Dedifferentiated amniotic fluid mesenchymal stem cell (primary cell): ENCODE results near the gene PEX14.
"Not testable (repeated sequence)": the region's sequence is repeated elsewhere in the genome, so short reads cannot be mapped to it uniquely, and the experiment has no call there.

Experiments
- DNase-seq: peaks from one replicate; pipeline ENCODE4 v3.0.0-alpha.2; 2016; ENCODE audit errors: extremely low spot score

Gene PEX14

DNA sequence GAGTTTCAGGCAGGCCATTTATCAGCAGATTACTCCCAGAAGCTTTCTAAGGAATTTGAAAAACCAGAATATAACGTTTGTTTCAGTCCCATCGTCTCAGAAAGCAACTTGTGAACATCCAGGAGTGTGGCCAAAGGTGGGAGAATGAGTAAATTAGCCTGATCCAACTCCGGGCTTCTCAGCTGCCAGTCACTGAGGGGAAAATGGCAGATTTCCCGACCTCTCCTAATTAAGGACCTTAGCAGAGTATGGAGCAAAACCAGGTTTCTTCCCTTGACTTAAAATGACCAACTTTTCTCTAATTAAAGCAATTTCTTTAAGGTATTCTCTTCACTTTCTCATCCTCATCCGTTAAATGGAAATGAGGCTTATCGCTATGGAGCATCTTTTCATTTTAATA, 23.9 kb upstream of the PEX14 start:
- DNase-seq = no peak

DNA sequence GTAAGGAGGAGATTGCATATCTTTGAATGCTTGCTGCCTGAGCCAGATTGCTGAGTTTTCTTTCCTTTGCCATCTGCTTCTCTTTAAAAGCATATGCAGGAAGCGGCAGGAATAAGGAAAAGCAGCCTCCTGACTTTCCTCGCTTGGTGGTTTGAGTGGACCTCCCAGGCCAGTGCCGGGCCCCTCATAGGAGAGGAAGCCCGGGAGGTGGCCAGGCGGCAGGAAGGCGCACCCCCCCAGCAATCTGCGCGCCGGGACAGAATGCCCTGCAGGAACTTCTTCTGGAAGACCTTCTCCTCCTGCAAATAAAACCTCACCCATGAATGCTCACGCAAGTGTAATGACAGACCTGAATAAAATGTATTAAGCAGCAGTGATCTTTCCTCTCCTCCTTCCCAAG, 23.5 kb upstream of the PEX14 start:
- peak; percentile 45 for DNase-seq

DNA sequence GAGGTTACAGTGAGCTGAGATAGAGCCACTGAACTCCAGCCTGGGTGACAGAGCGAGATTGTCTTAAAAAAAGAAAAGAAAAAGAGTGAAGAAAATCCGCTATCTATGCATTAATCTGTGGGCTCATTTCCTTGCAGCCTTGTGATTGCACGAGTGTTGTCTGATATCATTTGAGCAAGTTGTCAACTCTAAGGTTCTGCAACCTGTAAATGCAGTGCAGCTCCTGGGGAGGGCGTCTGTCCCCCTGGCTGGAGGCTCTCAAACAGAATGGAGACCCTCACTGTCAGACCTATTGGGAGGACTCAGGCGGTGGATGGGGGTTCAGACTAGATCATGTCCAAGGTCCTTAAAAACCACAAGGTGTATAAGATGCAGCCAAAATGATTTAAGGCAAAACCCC, 18.7 kb upstream of the PEX14 start:
- DNase-seq = no peak

DNA sequence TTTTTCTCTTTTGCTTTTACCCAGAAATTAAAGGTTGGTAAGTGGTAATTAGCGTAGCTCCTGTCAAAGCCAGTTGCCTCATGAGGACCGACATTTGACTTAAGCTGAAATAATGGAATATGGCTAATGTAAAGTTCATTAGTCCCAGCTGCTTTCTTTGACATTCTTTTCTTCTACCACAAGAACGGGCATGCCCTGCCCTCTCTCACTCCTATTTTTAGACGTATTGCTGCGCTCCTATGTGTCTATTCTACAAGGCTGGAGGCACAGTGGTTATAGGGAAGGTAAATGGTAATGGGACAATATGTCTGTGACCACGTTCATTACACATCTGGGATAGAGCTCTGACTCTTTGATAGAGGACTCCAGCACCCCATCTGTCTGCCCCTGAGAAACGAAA, 18.1 kb upstream of the PEX14 start:
- DNase-seq = no peak

DNA sequence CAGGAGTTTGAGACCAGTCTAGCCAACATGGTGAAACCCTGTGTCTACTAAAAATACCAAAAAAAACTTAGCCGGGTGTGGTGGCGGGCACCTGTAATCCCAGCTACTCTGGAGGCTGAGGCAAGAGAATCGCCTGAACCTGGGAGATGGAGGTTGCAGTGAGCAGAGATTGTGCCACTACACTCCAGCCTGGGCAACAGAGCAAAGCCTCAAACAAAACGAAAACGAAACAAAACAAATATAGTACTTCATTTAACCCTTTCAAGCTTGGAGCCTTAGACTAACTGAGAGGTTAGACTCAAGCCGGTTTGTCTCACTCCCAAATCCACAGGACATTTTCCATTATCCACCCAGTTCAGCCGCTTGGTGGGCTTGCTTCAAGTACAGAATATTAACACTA, 17.3 kb upstream of the PEX14 start:
- DNase-seq = not testable (repeated sequence)

DNA sequence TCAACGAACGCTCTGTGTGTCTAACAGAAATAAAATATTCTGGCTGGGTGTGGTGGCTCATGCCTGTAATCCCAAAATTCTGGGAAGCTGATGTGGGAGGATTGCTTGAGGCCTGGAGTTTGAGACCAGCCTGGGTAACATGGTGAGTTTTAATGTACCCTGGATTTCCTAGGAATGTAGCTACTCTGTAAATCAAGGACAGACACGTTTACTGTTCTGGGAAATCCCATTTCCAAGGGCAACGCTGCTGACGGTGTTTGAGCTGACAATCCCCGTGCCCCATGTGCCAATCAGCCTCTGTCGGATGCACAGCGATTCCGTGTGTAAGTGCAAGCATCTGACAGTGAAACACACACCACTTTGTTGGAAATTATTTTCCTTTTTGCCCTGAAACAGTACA, 16.9 kb upstream of the PEX14 start:
- DNase-seq = no peak

DNA sequence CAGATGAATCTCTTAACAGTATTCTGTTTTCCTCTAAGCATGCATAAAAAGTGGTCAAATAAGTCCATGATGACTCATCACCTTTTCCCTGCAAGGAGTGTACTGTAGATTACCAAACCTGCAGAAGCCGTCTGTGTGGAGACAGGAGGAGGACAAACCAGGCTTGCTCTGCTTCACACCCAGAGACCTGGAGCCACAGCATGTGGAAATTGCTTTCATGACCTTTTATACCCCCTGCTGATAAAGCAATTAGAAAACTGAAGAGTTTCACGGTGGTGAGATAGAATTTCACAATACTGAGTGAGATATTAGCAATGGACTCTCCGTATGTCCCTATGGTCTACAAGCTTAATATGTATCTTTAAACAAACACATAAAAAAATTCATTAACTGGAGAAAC, 15.6 kb upstream of the PEX14 start:
- peak; percentile 39 for DNase-seq

DNA sequence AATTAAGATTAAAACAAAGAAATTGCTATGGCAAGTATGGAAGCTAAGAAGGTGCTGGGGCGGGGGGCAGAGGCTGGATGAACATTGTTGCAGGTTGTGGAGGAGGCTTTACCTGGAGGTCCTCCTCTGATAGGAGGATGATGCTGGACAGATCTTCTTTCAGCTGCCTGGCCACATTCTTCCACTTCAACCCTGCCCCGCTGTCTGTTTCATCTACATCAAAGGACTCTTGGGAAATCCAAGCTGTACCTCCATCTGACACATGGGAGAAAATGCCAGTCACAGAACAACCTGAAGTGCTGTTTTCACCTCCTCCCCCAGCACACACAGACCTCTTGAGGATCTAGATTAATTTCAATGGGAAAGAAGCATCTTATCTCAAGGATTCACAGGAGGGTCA, 7.7 kb upstream of the PEX14 start:
- DNase-seq = no peak

DNA sequence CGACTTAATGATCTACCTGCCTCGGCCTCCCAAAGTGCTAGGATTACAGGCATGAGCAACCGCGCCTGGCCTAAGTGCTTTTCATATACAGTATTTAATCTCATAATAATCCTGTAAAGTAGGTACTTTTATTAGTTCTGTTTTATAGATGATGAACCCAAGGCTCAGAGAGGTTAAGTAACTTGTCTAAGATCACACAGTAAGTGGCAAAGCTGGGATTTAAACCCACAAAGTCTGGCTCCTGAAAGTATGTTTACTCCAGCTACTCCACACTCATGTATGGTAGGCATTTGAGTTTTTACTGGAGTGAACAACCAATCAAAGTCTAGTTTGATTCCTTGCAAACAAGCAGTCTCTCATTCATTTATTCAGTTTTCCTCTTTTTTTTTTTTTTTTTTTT, 4.7 kb upstream of the PEX14 start:
- DNase-seq = no peak

DNA sequence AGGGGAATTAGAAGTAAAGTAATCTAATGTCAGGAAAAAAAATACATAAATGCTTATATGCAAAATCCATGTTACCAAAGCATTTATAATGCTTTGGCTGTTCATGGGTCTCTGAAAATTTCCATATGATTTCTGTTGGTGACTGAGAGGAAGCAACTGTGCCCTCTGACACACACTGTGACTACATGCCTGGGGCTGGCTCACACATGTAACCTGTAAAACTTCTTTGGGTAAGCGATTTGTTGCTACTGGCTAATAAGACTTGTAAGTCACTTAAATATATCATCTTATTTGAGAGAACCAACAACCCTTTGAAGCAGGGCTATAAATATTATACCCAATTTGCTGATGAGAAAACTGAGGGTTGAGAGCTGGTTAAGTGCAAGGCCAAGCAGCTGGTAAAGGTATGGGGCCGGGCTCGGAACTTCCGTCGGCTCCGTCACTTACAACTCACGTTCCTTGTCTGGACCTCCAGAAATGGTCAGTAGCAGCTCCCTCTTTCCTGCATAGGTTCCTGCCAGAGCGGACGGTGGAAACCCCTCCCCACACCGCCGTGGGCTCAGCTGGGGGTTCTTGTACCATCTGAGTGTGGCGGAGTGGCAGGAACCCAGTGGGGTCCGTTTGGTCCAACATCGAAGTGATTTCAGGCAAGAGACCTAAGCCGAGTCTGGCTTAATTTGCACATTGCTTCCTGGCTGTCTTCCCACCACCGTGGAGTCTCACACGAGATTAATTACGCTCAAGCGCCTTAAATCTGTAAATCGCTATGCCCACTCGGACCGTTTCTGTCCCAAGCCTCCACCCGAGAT, 3.1 kb upstream of the PEX14 start:
- DNase-seq = no peak

DNA sequence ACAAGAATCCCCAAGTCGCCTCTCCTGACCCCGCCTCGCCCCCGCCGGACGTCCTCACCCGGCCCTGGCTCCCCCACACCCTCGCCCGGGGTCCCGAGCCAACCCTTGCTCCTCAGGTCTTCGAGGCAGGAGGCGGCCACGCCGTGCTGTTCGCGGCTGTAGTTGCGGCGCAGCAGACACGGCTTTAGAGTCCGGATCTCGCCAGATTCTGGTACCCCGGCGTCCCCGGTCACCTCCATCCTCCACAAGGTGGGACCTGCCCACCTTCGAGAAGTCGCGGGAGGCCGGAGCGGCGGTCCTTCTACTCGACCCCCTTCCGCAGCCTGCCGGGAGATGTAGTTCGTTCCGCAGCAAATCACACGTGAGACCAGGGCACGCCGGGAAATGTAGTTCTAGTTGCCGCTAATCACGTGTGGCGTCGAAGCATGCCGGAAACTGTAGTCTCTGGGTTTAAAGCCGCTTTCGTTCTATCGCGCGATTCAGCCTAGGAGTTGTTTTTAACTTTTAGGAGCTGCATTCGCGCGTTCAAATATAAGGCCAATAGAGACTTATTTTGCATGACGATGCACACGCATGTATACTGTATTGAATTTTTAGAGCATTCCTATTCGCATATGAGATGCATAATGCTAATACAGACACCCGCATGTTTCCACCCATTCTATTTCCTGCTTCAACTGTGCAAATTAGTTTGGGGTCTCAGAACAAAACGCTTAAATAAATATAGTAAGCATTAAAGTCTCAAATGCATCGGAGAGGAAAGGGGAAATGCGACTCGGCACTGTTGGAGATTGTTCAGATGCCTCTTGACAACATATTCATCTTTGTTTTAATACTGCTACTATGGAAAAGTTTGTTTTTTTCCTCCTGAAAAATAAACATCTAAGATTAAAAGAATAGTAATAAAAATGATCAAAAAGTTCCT, 2.3 kb upstream of the PEX14 start, which contains the start of gene DFFA:
Gene DFFA, minus strand, starts transcription at position 310 of the 925 bp plus-strand sequence. Its CDS starts 71 bp downstream, at position 239.
- peak; percentile 97 for DNase-seq

DNA sequence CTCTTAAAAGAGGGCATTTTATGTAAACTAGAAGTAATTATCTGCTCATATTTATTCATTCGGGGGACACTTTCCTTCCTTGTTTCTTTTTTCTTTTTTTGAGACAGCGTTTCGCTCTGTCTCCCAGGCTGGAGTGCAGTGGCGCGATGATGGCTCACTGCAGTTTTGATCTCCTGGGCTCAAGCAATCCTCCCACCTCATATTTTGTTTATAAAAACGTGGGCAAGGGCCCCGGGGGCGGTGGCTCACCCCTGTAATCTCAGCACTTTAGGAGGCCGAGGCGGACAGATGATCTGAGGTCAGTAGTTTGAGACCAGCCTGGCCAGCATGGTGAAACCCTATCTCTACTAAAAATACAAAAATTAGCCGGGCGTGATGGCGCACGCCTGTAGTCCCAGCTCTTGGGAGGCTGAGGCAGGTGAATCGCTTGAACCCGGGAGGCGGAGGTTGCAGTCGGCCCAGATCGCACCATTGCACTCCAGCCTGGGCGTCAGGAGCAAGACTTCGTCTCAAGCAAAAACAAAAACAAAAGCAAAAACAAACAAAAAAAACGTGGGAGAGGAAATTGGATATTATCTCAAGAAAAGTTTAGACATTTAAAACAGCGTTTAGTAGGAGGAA, 1.5 kb upstream of the PEX14 start:
- no peak for DNase-seq

DNA sequence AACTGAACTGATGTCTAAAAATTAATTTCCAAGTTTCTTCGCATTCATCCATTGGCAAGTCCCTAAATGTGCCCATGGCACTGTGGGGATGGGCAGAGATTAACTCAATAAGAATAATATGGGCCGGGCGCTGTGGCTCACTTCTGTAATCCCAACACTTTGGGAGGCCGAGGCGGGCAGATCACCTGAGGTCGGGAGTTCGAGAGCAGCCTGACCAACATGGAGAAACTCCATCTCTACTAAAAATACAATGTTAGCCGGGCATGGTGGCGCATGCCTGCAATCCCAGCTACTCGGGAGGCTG, 489 bp upstream of the PEX14 start:
- not testable (repeated sequence) for DNase-seq

DNA sequence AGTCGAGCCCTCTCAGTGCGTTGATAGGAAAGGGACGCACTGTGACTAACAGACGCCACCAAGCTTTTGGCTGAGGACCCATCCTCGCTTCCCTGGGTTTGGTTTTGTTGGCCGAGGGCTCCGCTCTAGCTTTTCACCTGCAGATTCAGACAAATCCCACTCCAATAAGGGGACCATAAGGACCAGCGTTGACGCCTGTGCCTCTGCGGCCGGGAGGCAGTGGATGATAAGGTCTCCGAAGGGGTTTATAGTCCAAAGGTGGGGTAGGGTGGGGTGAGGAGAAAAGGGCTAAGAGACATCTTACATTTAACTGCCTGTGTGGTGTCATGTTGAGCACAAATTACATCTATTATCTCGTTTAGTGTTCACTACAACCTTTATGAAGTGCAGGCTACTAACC, 760 bp downstream of the PEX14 start:
- DNase-seq = no peak

DNA sequence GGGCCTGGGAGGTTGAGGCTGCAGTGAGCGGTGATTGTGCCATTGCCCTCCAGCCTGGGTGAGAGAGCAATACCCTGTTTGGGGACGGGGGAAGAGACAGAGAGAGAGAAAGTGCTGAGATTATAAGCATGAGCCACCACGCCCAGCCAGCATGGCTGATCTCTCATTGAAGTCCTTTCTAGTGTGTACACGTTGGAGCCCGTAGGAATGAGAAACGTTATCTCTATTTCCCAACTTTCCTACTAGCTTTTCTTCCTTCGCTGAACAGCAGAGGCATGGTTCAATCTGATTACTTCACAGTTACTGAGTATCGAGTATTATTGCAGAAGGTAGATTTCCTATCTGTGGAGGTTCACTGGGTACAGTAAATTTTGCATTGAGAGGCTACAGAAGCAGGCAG, 4.5 kb downstream of the PEX14 start:
- DNase-seq = no peak

DNA sequence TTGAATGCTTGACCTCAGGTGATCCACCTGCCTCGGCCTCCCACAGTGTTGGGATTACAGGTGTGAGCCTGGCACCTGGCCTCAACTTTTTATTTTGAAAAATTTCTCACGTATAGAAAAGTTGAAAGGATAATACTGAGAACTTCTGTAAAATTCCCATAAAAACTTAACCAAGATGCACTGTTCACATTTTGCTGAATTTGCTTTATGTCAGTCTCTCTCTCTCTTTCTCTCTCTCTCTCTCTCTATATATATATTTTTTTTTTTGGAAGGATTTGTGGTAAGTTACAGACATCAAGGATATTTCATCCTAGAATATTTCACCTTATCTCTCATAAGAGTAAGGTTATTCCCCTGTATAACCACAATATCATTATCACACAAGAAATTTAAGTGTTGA, 5.9 kb downstream of the PEX14 start:
- DNase-seq = no peak

DNA sequence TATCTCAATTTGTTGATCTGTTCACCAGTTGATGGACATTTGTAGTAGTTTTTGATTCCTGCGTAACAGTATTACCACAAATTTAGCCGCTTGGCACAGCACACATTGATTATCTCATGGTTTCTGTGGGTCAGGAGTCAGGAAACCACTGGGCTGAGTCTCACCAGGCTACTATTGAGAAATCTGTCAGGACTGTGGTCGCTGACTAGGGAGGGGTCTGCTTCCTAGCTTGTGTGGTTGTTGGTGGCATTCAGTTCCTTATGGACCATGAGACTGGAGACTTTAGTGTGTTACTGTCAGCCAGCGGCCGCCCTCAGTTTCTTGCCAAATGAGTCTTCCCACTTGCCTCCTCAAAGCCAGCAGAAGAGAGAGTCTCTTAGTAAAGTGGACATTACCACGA, 9.8 kb downstream of the PEX14 start:
- no peak for DNase-seq

DNA sequence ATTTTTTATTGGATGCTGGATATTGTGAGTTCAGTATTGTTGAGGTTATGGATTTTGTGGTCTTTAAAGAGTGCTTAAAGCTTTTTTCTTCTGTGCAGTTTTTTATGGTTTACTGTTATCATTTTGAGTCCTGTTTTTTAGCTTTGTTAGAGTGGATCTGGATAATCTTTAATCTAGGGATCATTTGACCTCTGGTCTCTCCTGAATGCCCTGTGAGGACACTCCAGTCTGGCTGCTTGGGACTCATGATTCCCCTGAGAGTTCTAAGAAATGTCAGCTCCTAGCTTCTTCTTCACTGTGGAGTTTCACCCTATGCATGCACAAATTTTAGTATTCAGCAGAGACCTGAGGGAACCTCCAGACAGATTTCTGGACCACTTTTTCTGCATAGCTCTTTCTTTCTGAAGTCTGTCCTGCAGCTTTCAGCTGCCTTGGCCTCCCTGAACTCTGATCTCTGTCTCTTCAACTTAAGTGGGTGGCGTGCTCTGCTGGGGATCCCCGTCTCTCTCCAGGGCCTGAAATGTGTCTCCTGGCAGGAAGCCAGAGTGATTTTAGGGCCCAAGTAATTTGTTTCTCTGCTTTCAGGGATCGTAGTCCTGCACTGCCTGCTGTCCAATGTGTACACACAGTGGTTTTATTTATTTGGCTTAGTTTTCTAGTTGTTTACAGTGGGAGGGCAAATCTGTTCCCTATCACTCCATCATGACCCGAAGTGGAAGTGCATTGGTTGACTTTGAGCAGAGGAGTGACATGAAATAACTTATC, 14.7 kb downstream of the PEX14 start:
- no peak for DNase-seq

DNA sequence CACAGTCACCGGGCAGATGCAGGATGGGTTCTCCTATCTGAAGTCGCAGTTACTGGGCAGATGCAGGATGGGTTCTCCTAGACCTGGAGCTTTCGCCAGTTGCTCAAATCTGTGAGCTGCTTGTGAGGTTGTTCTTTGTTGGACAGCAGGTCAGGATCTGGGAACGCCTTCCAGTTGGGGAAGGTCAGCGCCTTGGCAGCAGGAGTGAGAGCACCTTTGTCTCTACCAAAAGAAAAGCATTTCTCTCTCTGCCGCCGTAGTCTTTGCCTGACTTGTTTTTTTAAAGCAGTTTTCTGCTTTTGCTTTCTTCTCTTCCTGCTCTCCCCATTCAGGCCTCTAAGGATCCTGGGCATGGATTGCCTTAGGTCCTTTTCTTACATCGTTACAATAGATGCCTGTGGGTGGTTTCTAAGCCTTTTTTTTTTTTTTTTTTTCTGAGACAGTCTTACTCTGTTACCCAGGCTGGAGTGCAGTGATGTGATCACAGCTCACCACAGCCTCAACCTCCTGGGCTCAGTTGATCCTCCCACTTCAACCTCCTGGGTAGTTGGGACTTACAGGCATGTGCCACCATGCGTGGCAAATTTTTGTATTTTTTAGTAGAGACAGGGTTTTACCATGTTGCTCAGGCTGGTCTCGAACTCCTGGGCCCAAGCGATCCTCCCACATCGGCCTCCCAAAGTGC, 15.7 kb downstream of the PEX14 start:
- no peak for DNase-seq

DNA sequence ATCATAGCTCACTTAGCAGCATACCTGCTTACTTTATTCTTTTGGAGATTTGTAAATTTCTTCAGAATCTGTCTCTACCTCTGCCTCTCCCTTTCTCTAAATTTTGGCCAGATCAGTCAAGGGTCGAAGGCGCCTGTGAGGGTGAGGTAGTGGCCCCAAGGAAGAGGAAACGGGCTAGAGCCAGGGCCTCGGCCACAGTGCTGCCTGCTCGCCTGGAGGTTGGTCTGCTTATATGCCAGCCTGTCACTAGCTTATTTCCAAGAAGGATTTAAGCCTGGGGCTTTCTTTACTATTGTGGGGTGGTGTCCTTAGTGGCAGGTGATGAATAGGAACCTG, 19.6 kb downstream of the PEX14 start:
- no peak for DNase-seq

DNA sequence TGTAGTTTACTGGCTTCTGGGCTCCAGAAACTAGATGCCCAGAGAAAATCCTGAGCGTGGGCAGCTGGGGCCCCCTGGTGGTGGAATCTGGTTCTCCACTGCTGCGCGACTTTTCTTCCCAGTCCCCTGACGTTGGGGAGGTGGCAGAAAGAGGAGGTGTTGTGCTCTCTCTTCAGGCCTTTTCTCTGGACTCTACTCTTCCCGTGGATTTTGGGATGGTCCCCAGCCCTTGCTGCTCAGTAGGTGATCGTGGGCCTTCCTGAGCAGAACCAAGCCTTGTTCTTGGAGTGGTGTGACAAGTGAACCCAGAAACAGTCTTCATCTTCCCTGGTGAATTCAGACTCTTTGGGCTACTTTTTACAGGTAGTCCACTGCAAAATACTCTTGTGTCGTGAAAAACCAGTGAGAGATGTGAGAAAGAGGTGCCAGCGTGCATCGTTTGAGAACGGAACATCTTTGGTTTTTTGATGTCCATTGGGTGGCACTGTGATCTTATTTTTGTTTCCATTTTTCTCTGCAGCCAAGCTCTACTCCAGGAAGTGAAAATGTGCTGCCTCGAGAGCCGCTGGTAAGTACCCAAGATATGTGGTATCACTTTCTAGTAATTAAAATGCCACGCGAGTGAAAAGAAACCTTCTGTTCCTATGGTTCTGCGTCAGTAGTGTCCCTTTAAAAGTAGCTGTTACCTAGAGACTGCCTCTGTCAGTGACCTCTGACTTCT, 20.2 kb downstream of the PEX14 start:
- peak; percentile 71 for DNase-seq
